ENCODE data around the gene SELENOK.

DNA sequence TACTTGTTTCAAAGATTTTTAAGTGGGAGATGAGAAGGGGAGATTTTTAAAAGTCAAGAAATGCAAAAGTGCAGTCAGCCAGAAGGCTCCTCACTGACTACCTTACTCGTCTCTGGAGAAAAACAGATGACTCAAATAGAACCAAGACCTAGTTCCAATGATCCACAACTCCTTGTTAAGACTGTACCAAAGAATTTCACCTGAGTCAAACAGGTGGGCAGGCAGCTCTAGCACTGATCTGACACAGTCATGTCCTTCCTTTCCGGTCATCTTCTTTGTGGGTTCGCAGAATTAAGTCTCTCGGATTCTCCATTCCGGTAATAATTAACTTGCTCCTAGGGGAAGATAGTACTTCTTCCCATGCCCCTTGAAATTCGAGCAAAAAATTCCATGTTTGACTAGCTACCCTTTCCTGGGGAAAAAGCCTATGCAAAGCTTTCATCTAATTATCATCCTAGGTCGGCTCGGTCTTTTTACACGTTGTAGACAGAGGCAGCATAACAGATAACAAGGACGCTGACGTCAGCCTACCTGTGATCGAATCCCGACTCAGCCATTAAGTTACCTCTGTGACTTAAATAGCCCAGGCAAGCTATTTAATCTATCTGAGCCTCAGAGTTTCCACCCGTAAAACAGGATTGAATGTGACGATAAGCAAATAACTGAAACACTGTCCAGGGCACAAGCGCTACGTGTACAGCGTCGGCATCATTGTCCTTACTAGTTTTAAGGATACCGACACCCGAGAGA is 758 bp downstream of the SELENOK start:
- TF ChIP-seq ZNF274 (IDR thresholded peaks at IDR 0.05; ENCODE audit: low read depth, low read length) = no peak
- no peak for TF ChIP-seq YY1 (IDR thresholded peaks at IDR 0.05; ENCODE audit: insufficient read depth, insufficient read length)
- no peak for TF ChIP-seq SUZ12 (IDR thresholded peaks at IDR 0.05; ENCODE audit: extremely low read depth, insufficient read depth, insufficient read length)
